HepG2 (cell line): Measurements from ENCODE around the gene SGMS1. TPM values are rescaled to one million over a fixed set of nuclear protein-coding genes. Genes with fewer than 3 reads are reported as not detected.

Experiments
- ATAC-seq: fragments of 200-7000 bp; cut with Tn5 transposase; 3 replicates; pipeline ENCODE4 v1.9.1; 2020; ENCODE audit warnings: mild to moderate bottlenecking, moderate library complexity
- BruUV-seq: library from RNA; stranded (reverse); fragments of 400-500 nt; replicated peaks from 2 replicates; lab custom pipeline; 2021; lab: Mats Ljungman, UMichigan
- CTCF ChIA-PET: fragments of 300-600 bp; formaldehyde crosslinking; extraction: SDS; loops from one replicate; lab custom pipeline; 2021; ENCODE audit warnings: low total read pairs, inconsistent platforms, low intra/inter-chr PET ratio; lab: Yijun Ruan, JAX
- POLR2A ChIA-PET: fragments of 350-600 bp; sonication (Branson Sonifier 250); formaldehyde crosslinking; loops from one replicate; lab custom pipeline; 2020; ENCODE audit warnings: antibody characterized with exemption, inconsistent platforms; lab: Yijun Ruan, JAX
- DNase-seq: peaks from one replicate; pipeline ENCODE4 v3.0.0-alpha.2; 2015; ENCODE audit warnings: low spot score
- FAIRE-seq: peaks from 3 replicates; lab custom pipeline; 2011; peaks lifted over from hg19 to GRCh38; lab: Jason Lieb, UNC
- H2AFZ ChIP-seq: one replicate; pipeline ENCODE4 v1.6.1; 2011; ENCODE audit warnings: low read length, inconsistent platforms
- H3K27ac ChIP-seq: fragments of 300-600 bp; 3 replicates; pipeline ENCODE4 v1.8.0; 2011; ENCODE audit warnings: mixed run types, mild to moderate bottlenecking, mixed read lengths, low read length, inconsistent platforms; ENCODE audit not compliant: insufficient read depth; ENCODE audit errors: extremely low read length
- H3K27me3 ChIP-seq, 2 experiments: fragments of 200-600 bp in 1 of 2; 2 replicates in 1 of 2; 3 replicates in 1 of 2; pipeline versions ENCODE4 v1.6.0 to v1.8.0; 2011; ENCODE audit warnings: low read length in 2 of 2, mild to moderate bottlenecking in 2 of 2, moderate library complexity in 2 of 2, inconsistent platforms in 1 of 2; ENCODE audit not compliant: insufficient read depth in 2 of 2, control insufficient read depth in 1 of 2
- H3K36me3 ChIP-seq, 2 experiments: fragments of 200-600 bp in 1 of 2; replicated peaks in 1 of 2; 2 replicates in 1 of 2; 3 replicates in 1 of 2; pipeline versions ENCODE4 v1.5.1 to v1.8.0; 2011; ENCODE audit warnings: low read length in 2 of 2, inconsistent platforms in 1 of 2; ENCODE audit not compliant: insufficient read depth in 2 of 2, control insufficient read depth in 1 of 2
- H3K4me1 ChIP-seq: 2 replicates; pipeline ENCODE4 v1.5.1; 2012; ENCODE audit warnings: low read length, inconsistent platforms; ENCODE audit not compliant: insufficient read depth
- H3K4me2 ChIP-seq: 2 replicates; pipeline ENCODE4 v1.6.0; 2011; ENCODE audit warnings: low read depth, low read length, inconsistent platforms
- H3K4me3 ChIP-seq, 3 experiments: fragments of 200-600 bp in 1 of 3; sonication (generic), shearing (Covaris generic) in 1 of 3; replicated peaks in 1 of 3; 2 replicates each; pipeline ENCODE4 v1.5.1; 2011 to 2016; ENCODE audit warnings: low read length in 3 of 3, inconsistent platforms in 2 of 3, low read depth in 2 of 3, mild to moderate bottlenecking in 2 of 3, control low read depth in 1 of 3, mixed read lengths in 1 of 3; ENCODE audit not compliant: insufficient read depth in 1 of 3
- H3K79me2 ChIP-seq: one replicate; pipeline ENCODE4 v1.6.1; 2011; ENCODE audit warnings: low read length, inconsistent platforms; ENCODE audit not compliant: insufficient read depth
- H3K9ac ChIP-seq: 2 replicates; pipeline ENCODE4 v1.6.0; 2011; ENCODE audit warnings: mild to moderate bottlenecking, low read depth, low read length, inconsistent platforms; ENCODE audit not compliant: insufficient read depth
- H3K9me3 ChIP-seq: 2 replicates; pipeline ENCODE4 v1.5.1; 2012; ENCODE audit warnings: mild to moderate bottlenecking, low read length
- H4K20me1 ChIP-seq: 2 replicates; pipeline ENCODE4 v1.6.0; 2011; ENCODE audit warnings: inconsistent platforms, mild to moderate bottlenecking, low read length, moderate library complexity; ENCODE audit not compliant: insufficient read depth
- HNRNPL ChIP-seq: fragments of 200-400 bp; formaldehyde crosslinking; IDR thresholded peaks from 2 replicates; pipeline ENCODE4 v1.6.1; 2017; ENCODE audit warnings: mild to moderate bottlenecking, low read depth, low read length
- KDM4B ChIP-seq: sonication (generic); formaldehyde crosslinking; IDR thresholded peaks from 2 replicates; pipeline ENCODE4 v1.4.0; 2020; ENCODE audit warnings: missing genetic modification reagents
- RAD51 ChIP-seq: fragments of 450-650 bp; IDR thresholded peaks from 2 replicates; pipeline ENCODE4 v1.6.1; 2016; ENCODE audit warnings: borderline replicate concordance
- ZNF660 ChIP-seq: sonication (generic); formaldehyde crosslinking; IDR thresholded peaks from 2 replicates; pipeline ENCODE4 v1.5.1; 2020; ENCODE audit warnings: mild to moderate bottlenecking, low read depth, missing genetic modification reagents, borderline replicate concordance
- ZNF678 ChIP-seq: sonication (generic); formaldehyde crosslinking; IDR thresholded peaks from 2 replicates; pipeline ENCODE4 v1.4.0; 2020; ENCODE audit warnings: mild to moderate bottlenecking, missing genetic modification reagents
- WGBS: methylation state at CpG from one replicate; pipeline ENCODE4 v1.1.6; 2017; ENCODE audit warnings: low lambda C conversion rate; 5-methylcytosine and 5-hydroxymethylcytosine counted together
- in situ Hi-C: cut with HindIII; loops from 2 replicates; pipeline ENCODE4 v1.10.0; 2017; ENCODE audit warnings: low pct_unique_long_range_greater_than_20kb; ENCODE audit not compliant: extremely low pct_ligation_motif_present
- intact Hi-C: fragments of 100-400 bp; cut with micrococcal nuclease; formaldehyde crosslinking; loops from one replicate; pipeline ENCODE4 v1.10.0; 2022; ENCODE audit not compliant: unreplicated experiment
- polyA plus RNA-seq, 8 experiments: library from polyadenylated mRNA; depleted of rRNA in 3 of 8; stranded (reverse) in 7 of 8; unstranded in 1 of 8; fragments of >200 nt; fragmentation: Illumina TruSeq in 4 of 8; extraction: Trizol in 4 of 8; gene quantifications; 2 replicates each; pipeline versions ENCODE4 v1.2.1 to v1.2.3, GENCODE V29; 2011 to 2016; ENCODE audit warnings: low read depth in 4 of 8, missing spikeins in 1 of 8, mixed read lengths in 1 of 8; ENCODE audit not compliant: insufficient read depth in 1 of 8
- total RNA-seq, 5 experiments: library from RNA; depleted of rRNA; stranded (reverse); fragments of >200 nt; fragmentation: Illumina TruSeq; extraction: Trizol; gene quantifications; 2 replicates each; pipeline ENCODE4 v1.2.3, GENCODE V29; 2016; ENCODE audit warnings: low read depth in 1 of 5
- TF ChIP-seq, protein P1 (sequence below): sonication (generic); formaldehyde crosslinking; IDR thresholded peaks from 2 replicates; pipeline ENCODE4 v1.5.1; 2020; ENCODE audit warnings: mild to moderate bottlenecking, missing genetic modification reagents, borderline replicate concordance

Gene SGMS1
- total and polyA plus RNA-seq, 2 of the 13 experiments (the other 11 are each of a cell fraction or from before 2014, with no cell fraction given): 6.5 to 15.1 TPM

DNA sequence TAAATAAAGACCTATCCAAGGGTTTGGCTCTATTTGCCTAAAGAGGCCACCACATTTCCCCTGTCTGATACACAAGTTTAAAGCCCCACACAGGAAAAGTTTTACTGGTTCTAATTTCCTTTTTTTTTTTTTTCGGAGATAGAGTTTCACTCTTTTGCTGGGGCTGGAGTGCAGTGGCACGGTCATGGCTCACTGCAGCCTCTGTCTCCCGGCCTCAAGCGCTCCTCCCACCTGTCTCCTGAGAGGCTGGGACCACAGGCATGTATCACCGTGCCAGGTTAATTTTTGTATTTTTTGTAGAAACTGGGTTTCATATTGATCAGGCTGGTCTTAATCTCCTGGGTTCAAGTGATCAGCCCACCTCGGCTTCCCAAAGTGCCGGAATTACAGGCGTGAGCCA lies 319.1 kb downstream of the SGMS1 start:
- DNase-seq: no peak
- no peaks in the 10 kb centered on the region for H3K4me1 ChIP-seq
- no peak overlapping the region for H3K4me2 ChIP-seq
- no peaks in the 10 kb centered on the region for H3K9me3 ChIP-seq
- 98% methylated on average over 8 of the region's 8 CpGs for WGBS
- no peak overlapping the region for H2AFZ ChIP-seq
- intact Hi-C loops: no loop called here
- POLR2A ChIA-PET: no interaction called here
- in situ Hi-C loops: no loop called here
- no TSS peak for BruUV-seq
- no peaks in the 10 kb centered on the region for H4K20me1 ChIP-seq
- peaks cover 3 to 13% of the 10 kb centered on the region in 2 experiments; a peak in 3 of 5 replicates for H3K36me3 ChIP-seq
- ATAC-seq: no peak
- TF ChIP-seq KDM4B (CRISPR knock-in tag): no peak
- TF ChIP-seq, protein P1, sequence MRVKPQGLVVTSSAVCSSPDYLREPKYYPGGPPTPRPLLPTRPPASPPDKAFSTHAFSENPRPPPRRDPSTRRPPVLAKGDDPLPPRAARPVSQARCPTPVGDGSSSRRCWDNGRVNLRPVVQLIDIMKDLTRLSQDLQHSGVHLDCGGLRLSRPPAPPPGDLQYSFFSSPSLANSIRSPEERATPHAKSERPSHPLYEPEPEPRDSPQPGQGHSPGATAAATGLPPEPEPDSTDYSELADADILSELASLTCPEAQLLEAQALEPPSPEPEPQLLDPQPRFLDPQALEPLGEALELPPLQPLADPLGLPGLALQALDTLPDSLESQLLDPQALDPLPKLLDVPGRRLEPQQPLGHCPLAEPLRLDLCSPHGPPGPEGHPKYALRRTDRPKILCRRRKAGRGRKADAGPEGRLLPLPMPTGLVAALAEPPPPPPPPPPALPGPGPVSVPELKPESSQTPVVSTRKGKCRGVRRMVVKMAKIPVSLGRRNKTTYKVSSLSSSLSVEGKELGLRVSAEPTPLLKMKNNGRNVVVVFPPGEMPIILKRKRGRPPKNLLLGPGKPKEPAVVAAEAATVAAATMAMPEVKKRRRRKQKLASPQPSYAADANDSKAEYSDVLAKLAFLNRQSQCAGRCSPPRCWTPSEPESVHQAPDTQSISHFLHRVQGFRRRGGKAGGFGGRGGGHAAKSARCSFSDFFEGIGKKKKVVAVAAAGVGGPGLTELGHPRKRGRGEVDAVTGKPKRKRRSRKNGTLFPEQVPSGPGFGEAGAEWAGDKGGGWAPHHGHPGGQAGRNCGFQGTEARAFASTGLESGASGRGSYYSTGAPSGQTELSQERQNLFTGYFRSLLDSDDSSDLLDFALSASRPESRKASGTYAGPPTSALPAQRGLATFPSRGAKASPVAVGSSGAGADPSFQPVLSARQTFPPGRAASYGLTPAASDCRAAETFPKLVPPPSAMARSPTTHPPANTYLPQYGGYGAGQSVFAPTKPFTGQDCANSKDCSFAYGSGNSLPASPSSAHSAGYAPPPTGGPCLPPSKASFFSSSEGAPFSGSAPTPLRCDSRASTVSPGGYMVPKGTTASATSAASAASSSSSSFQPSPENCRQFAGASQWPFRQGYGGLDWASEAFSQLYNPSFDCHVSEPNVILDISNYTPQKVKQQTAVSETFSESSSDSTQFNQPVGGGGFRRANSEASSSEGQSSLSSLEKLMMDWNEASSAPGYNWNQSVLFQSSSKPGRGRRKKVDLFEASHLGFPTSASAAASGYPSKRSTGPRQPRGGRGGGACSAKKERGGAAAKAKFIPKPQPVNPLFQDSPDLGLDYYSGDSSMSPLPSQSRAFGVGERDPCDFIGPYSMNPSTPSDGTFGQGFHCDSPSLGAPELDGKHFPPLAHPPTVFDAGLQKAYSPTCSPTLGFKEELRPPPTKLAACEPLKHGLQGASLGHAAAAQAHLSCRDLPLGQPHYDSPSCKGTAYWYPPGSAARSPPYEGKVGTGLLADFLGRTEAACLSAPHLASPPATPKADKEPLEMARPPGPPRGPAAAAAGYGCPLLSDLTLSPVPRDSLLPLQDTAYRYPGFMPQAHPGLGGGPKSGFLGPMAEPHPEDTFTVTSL (CRISPR knock-in tag): no peak
- TF ChIP-seq ZNF678 (CRISPR knock-in tag): no peak
- no peak for TF ChIP-seq ZNF660 (CRISPR knock-in tag)
- no peak for TF ChIP-seq HNRNPL
- no peak for TF ChIP-seq RAD51
- H3K79me2 ChIP-seq: no peaks in the 10 kb centered on the region
- no peak for FAIRE-seq
- no peak overlapping the region for H3K4me3 ChIP-seq
- CTCF ChIA-PET: no interaction called here
- H3K27me3 ChIP-seq: no peaks in the 10 kb centered on the region
- no peak overlapping the region for H3K9ac ChIP-seq
- no peak overlapping the region for H3K27ac ChIP-seq
